ENCODE data around the gene SYNGR1.

DNA sequence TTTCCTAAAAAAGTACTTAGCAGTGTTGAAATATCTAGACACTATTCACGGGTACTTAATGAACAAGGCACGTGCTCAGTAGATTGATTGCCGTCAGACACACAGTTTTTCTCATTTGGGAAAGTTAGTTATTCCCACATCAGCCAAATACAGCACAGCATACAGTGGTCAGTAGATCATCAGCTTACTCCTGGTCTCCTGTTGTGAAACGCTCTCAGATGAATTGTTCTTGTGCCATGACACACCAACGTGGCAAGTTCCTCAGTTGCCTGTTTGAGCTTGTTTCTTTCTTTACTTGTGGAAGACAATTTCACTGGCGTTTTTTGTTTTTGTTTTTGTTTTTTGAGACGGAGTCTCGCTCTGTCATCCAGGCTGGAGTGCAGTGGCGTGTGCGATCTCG is 58.4 kb downstream of the SYNGR1 start:
- TF ChIP-seq, protein P1, sequence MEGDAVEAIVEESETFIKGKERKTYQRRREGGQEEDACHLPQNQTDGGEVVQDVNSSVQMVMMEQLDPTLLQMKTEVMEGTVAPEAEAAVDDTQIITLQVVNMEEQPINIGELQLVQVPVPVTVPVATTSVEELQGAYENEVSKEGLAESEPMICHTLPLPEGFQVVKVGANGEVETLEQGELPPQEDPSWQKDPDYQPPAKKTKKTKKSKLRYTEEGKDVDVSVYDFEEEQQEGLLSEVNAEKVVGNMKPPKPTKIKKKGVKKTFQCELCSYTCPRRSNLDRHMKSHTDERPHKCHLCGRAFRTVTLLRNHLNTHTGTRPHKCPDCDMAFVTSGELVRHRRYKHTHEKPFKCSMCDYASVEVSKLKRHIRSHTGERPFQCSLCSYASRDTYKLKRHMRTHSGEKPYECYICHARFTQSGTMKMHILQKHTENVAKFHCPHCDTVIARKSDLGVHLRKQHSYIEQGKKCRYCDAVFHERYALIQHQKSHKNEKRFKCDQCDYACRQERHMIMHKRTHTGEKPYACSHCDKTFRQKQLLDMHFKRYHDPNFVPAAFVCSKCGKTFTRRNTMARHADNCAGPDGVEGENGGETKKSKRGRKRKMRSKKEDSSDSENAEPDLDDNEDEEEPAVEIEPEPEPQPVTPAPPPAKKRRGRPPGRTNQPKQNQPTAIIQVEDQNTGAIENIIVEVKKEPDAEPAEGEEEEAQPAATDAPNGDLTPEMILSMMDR (IDR thresholded peaks at IDR 0.05) = no peak
- no peak for TF ChIP-seq EZH2 (IDR thresholded peaks at IDR 0.05; ENCODE audit: borderline replicate concordance, insufficient read depth, low read depth, low read length, poor library complexity, severe bottlenecking)

All from B cell (primary cell).